Astrocyte (in vitro differentiated cells and primary cell): Measurements from ENCODE around the gene STK32A.

ENCODE experiments used
- CTCF ChIP-seq: IDR thresholded peaks from 2 replicates; pipeline ENCODE4 v1.5.1; 2011; ENCODE audit warnings: low read depth, mild to moderate bottlenecking, inconsistent platforms, low read length, moderate library complexity; ENCODE audit not compliant: insufficient read depth
- EZH2 ChIP-seq: IDR thresholded peaks from 2 replicates; pipeline ENCODE4 v1.6.1; 2012; ENCODE audit warnings: mild to moderate bottlenecking, low read length, inconsistent platforms; ENCODE audit not compliant: insufficient read depth

GRCh38 chr5:147408980-147409379, 174.2 kb downstream of the STK32A start:
- TF ChIP-seq EZH2 (no peak), CTCF (no peak)
